HepG2 (cell line): ENCODE measurements around the gene AUTS2. TPM values are rescaled to one million over a fixed set of nuclear protein-coding genes. Genes with fewer than 3 reads are reported as not detected.

Source experiments
- ATAC-seq: fragments of 200-7000 bp; cut with Tn5 transposase; 3 replicates; pipeline ENCODE4 v1.9.1; 2020; ENCODE audit warnings: mild to moderate bottlenecking, moderate library complexity
- BruUV-seq: library from RNA; stranded (reverse); fragments of 400-500 nt; replicated peaks from 2 replicates; lab custom pipeline; 2021; lab: Mats Ljungman, UMichigan
- CTCF ChIA-PET: fragments of 300-600 bp; formaldehyde crosslinking; extraction: SDS; loops from one replicate; lab custom pipeline; 2021; ENCODE audit warnings: low total read pairs, inconsistent platforms, low intra/inter-chr PET ratio; lab: Yijun Ruan, JAX
- POLR2A ChIA-PET: fragments of 350-600 bp; sonication (Branson Sonifier 250); formaldehyde crosslinking; loops from one replicate; lab custom pipeline; 2020; ENCODE audit warnings: antibody characterized with exemption, inconsistent platforms; lab: Yijun Ruan, JAX
- DNase-seq: peaks from one replicate; pipeline ENCODE4 v3.0.0-alpha.2; 2015; ENCODE audit warnings: low spot score
- FAIRE-seq: peaks from 3 replicates; lab custom pipeline; 2011; peaks lifted over from hg19 to GRCh38; lab: Jason Lieb, UNC
- H2AFZ ChIP-seq: one replicate; pipeline ENCODE4 v1.6.1; 2011; ENCODE audit warnings: low read length, inconsistent platforms
- H3K27ac ChIP-seq: fragments of 300-600 bp; 3 replicates; pipeline ENCODE4 v1.8.0; 2011; ENCODE audit warnings: mixed run types, mild to moderate bottlenecking, mixed read lengths, low read length, inconsistent platforms; ENCODE audit not compliant: insufficient read depth; ENCODE audit errors: extremely low read length
- H3K27me3 ChIP-seq, 2 experiments: fragments of 200-600 bp in 1 of 2; 2 replicates in 1 of 2; 3 replicates in 1 of 2; pipeline versions ENCODE4 v1.6.0 to v1.8.0; 2011; ENCODE audit warnings: low read length in 2 of 2, mild to moderate bottlenecking in 2 of 2, moderate library complexity in 2 of 2, inconsistent platforms in 1 of 2; ENCODE audit not compliant: insufficient read depth in 2 of 2, control insufficient read depth in 1 of 2
- H3K36me3 ChIP-seq, 2 experiments: fragments of 200-600 bp in 1 of 2; replicated peaks in 1 of 2; 2 replicates in 1 of 2; 3 replicates in 1 of 2; pipeline versions ENCODE4 v1.5.1 to v1.8.0; 2011; ENCODE audit warnings: low read length in 2 of 2, inconsistent platforms in 1 of 2; ENCODE audit not compliant: insufficient read depth in 2 of 2, control insufficient read depth in 1 of 2
- H3K4me1 ChIP-seq: 2 replicates; pipeline ENCODE4 v1.5.1; 2012; ENCODE audit warnings: low read length, inconsistent platforms; ENCODE audit not compliant: insufficient read depth
- H3K4me2 ChIP-seq: 2 replicates; pipeline ENCODE4 v1.6.0; 2011; ENCODE audit warnings: low read depth, low read length, inconsistent platforms
- H3K4me3 ChIP-seq, 3 experiments: fragments of 200-600 bp in 1 of 3; sonication (generic), shearing (Covaris generic) in 1 of 3; replicated peaks in 1 of 3; 2 replicates each; pipeline ENCODE4 v1.5.1; 2011 to 2016; ENCODE audit warnings: low read length in 3 of 3, inconsistent platforms in 2 of 3, low read depth in 2 of 3, mild to moderate bottlenecking in 2 of 3, control low read depth in 1 of 3, mixed read lengths in 1 of 3; ENCODE audit not compliant: insufficient read depth in 1 of 3
- H3K79me2 ChIP-seq: one replicate; pipeline ENCODE4 v1.6.1; 2011; ENCODE audit warnings: low read length, inconsistent platforms; ENCODE audit not compliant: insufficient read depth
- H3K9ac ChIP-seq: 2 replicates; pipeline ENCODE4 v1.6.0; 2011; ENCODE audit warnings: mild to moderate bottlenecking, low read depth, low read length, inconsistent platforms; ENCODE audit not compliant: insufficient read depth
- H3K9me3 ChIP-seq: 2 replicates; pipeline ENCODE4 v1.5.1; 2012; ENCODE audit warnings: mild to moderate bottlenecking, low read length
- H4K20me1 ChIP-seq: 2 replicates; pipeline ENCODE4 v1.6.0; 2011; ENCODE audit warnings: inconsistent platforms, mild to moderate bottlenecking, low read length, moderate library complexity; ENCODE audit not compliant: insufficient read depth
- ZNF317 ChIP-seq: sonication (generic); formaldehyde crosslinking; IDR thresholded peaks from 2 replicates; pipeline ENCODE4 v1.5.0; 2020; ENCODE audit warnings: mild to moderate bottlenecking, missing genetic modification reagents
- ZNF577 ChIP-seq: sonication (generic); formaldehyde crosslinking; IDR thresholded peaks from 2 replicates; pipeline ENCODE4 v1.4.0; 2020; ENCODE audit warnings: mild to moderate bottlenecking, low read depth, missing genetic modification reagents, borderline replicate concordance
- WGBS: methylation state at CpG from one replicate; pipeline ENCODE4 v1.1.6; 2017; ENCODE audit warnings: low lambda C conversion rate; 5-methylcytosine and 5-hydroxymethylcytosine counted together
- in situ Hi-C: cut with HindIII; loops from 2 replicates; pipeline ENCODE4 v1.10.0; 2017; ENCODE audit warnings: low pct_unique_long_range_greater_than_20kb; ENCODE audit not compliant: extremely low pct_ligation_motif_present
- intact Hi-C: fragments of 100-400 bp; cut with micrococcal nuclease; formaldehyde crosslinking; loops from one replicate; pipeline ENCODE4 v1.10.0; 2022; ENCODE audit not compliant: unreplicated experiment
- polyA plus RNA-seq, 8 experiments: library from polyadenylated mRNA; depleted of rRNA in 3 of 8; stranded (reverse) in 7 of 8; unstranded in 1 of 8; fragments of >200 nt; fragmentation: Illumina TruSeq in 4 of 8; extraction: Trizol in 4 of 8; gene quantifications; 2 replicates each; pipeline versions ENCODE4 v1.2.1 to v1.2.3, GENCODE V29; 2011 to 2016; ENCODE audit warnings: low read depth in 4 of 8, missing spikeins in 1 of 8, mixed read lengths in 1 of 8; ENCODE audit not compliant: insufficient read depth in 1 of 8
- total RNA-seq, 5 experiments: library from RNA; depleted of rRNA; stranded (reverse); fragments of >200 nt; fragmentation: Illumina TruSeq; extraction: Trizol; gene quantifications; 2 replicates each; pipeline ENCODE4 v1.2.3, GENCODE V29; 2016; ENCODE audit warnings: low read depth in 1 of 5
- TF ChIP-seq, protein P1 (sequence below): sonication (generic); formaldehyde crosslinking; IDR thresholded peaks from 2 replicates; pipeline ENCODE4 v1.5.1; 2020; ENCODE audit warnings: mild to moderate bottlenecking, missing genetic modification reagents, borderline replicate concordance

AUTS2 gene
- total and polyA plus RNA-seq, 2 of the 13 experiments (the other 11 are each of a cell fraction or from before 2014, with no cell fraction given): 0.38 TPM; not detected in 1

DNA sequence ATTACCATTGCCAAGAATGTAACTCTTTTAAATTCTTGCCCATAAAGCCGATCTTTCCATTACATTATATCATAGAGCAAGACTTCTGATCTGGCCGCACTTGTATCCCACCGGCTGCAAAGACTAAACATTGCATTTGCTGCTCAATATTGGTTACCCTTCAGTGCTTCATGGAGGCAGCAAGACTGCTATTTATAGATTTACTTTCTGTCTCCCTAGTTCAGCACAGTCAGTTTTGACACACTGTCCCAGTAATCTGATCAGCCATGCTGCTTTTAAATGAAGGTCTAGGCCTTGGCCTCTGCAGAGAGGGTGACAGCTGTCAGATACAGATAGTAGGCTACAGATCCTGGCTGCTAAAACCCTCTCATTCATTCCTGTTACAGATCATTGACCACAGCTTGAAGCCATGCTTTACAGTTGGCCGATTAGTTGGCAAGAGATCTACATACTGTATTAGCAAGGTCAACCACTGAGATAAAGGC, 971.1 kb downstream of the AUTS2 start:
- no peak overlapping the region for H3K27ac ChIP-seq
- no peaks in the 10 kb centered on the region for H3K36me3 ChIP-seq
- 72% methylated on average over 4 of the region's 4 CpGs for WGBS
- no peaks in the 10 kb centered on the region for H3K79me2 ChIP-seq
- no peak overlapping the region for H3K4me3 ChIP-seq
- CTCF ChIA-PET: no interaction called here
- H3K4me1 ChIP-seq: peaks cover 27% of the 10 kb centered on the region
- no peak overlapping the region for H3K4me2 ChIP-seq
- no peak for FAIRE-seq
- no peaks in the 10 kb centered on the region for H3K27me3 ChIP-seq
- no peak for DNase-seq
- no TSS peak for BruUV-seq
- intact Hi-C loops (no loop called here), in situ Hi-C loops (no loop called here)
- no peak for TF ChIP-seq ZNF577
- TF ChIP-seq, protein P1, sequence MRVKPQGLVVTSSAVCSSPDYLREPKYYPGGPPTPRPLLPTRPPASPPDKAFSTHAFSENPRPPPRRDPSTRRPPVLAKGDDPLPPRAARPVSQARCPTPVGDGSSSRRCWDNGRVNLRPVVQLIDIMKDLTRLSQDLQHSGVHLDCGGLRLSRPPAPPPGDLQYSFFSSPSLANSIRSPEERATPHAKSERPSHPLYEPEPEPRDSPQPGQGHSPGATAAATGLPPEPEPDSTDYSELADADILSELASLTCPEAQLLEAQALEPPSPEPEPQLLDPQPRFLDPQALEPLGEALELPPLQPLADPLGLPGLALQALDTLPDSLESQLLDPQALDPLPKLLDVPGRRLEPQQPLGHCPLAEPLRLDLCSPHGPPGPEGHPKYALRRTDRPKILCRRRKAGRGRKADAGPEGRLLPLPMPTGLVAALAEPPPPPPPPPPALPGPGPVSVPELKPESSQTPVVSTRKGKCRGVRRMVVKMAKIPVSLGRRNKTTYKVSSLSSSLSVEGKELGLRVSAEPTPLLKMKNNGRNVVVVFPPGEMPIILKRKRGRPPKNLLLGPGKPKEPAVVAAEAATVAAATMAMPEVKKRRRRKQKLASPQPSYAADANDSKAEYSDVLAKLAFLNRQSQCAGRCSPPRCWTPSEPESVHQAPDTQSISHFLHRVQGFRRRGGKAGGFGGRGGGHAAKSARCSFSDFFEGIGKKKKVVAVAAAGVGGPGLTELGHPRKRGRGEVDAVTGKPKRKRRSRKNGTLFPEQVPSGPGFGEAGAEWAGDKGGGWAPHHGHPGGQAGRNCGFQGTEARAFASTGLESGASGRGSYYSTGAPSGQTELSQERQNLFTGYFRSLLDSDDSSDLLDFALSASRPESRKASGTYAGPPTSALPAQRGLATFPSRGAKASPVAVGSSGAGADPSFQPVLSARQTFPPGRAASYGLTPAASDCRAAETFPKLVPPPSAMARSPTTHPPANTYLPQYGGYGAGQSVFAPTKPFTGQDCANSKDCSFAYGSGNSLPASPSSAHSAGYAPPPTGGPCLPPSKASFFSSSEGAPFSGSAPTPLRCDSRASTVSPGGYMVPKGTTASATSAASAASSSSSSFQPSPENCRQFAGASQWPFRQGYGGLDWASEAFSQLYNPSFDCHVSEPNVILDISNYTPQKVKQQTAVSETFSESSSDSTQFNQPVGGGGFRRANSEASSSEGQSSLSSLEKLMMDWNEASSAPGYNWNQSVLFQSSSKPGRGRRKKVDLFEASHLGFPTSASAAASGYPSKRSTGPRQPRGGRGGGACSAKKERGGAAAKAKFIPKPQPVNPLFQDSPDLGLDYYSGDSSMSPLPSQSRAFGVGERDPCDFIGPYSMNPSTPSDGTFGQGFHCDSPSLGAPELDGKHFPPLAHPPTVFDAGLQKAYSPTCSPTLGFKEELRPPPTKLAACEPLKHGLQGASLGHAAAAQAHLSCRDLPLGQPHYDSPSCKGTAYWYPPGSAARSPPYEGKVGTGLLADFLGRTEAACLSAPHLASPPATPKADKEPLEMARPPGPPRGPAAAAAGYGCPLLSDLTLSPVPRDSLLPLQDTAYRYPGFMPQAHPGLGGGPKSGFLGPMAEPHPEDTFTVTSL: no peak
- TF ChIP-seq ZNF317 (CRISPR knock-in tag): no peak
- H3K9ac ChIP-seq: no peak overlapping the region
- H3K9me3 ChIP-seq: no peaks in the 10 kb centered on the region
- H2AFZ ChIP-seq: no peak overlapping the region
- H4K20me1 ChIP-seq: no peaks in the 10 kb centered on the region
- no peak for ATAC-seq
- POLR2A ChIA-PET: no interaction called here
